Memory B cell (primary cell): Measurements from ENCODE around the gene TMA7.

Source experiments
- ATAC-seq: fragments of 150-1000 bp; cut with Tn5 transposase; 2 replicates; pipeline ENCODE4 v1.10.0; 2021; ENCODE audit warnings: low read depth, mild to moderate bottlenecking, moderate library complexity
- DNase-seq, 2 donors: peaks; one replicate each; pipeline ENCODE4 v3.0.0; 2022; ENCODE audit warnings: low spot score in 2 of 2
- H3K27ac Mint-ChIP-seq: one replicate; pipeline ENCODE4 v1.8.0; 2022; ENCODE audit warnings: mild to moderate bottlenecking, moderate library complexity, mixed read lengths
- H3K27me3 Mint-ChIP-seq: one replicate; pipeline ENCODE4 v1.8.0; 2022; ENCODE audit warnings: mixed read lengths
- H3K36me3 Mint-ChIP-seq: one replicate; pipeline ENCODE4 v1.8.0; 2022; ENCODE audit warnings: mild to moderate bottlenecking, mixed read lengths
- H3K4me1 Mint-ChIP-seq: one replicate; pipeline ENCODE4 v1.8.0; 2022; ENCODE audit warnings: mixed read lengths
- H3K4me3 Mint-ChIP-seq: one replicate; pipeline ENCODE4 v1.8.0; 2022; ENCODE audit warnings: mild to moderate bottlenecking, moderate library complexity, mixed read lengths
- H3K9me3 Mint-ChIP-seq: one replicate; pipeline ENCODE4 v1.8.0; 2022; ENCODE audit warnings: mixed read lengths

Gene TMA7

GRCh38 chr3:48413086-48413485 lies 27.0 kb upstream of the TMA7 start:
- Mint-ChIP-seq H3K27ac (no peak overlapping the region), H3K4me1 (no peaks in the 10 kb centered on the region), H3K9me3 (no peaks in the 10 kb centered on the region), H3K4me3 (no peak overlapping the region), H3K27me3 (peaks cover 2% of the 10 kb centered on the region), H3K36me3 (no peaks in the 10 kb centered on the region)
- DNase-seq (no peak), ATAC-seq (no peak)

DNA sequence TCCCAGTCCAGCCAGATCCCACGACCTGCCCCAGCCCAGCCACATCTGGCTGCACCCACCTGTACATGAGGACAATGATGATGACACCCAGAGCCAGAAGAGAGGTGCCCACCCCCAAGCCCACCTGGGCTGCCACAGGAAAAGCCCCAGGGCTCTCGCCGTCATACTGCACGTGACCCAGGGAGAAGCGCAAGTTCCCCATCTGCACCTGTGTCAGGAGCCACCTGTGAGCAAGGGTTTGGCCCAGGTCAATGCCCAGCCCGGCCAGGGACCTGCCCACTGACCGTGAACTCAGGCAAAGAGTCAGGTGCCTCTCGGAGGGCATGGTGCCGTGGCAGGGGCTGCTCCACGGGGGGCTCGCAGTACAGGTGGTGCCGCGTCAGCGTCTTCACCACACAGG lies 26.4 kb upstream of the TMA7 start:
- no peak overlapping the region for H3K27ac Mint-ChIP-seq
- H3K27me3 Mint-ChIP-seq: peaks cover 2% of the 10 kb centered on the region
- H3K4me3 Mint-ChIP-seq: no peak overlapping the region
- no peaks in the 10 kb centered on the region for H3K9me3 Mint-ChIP-seq
- ATAC-seq (peak; percentile 57), DNase-seq (no peak)
- H3K36me3 Mint-ChIP-seq: no peaks in the 10 kb centered on the region
- no peaks in the 10 kb centered on the region for H3K4me1 Mint-ChIP-seq

GRCh38 chr3:48414376-48415250 lies 25.4 kb upstream of the TMA7 start:
- DNase-seq (no peak), ATAC-seq (no peak)
- no peaks in the 10 kb centered on the region for H3K9me3 Mint-ChIP-seq
- peaks cover 2% of the 10 kb centered on the region for H3K27me3 Mint-ChIP-seq
- H3K36me3 Mint-ChIP-seq: no peaks in the 10 kb centered on the region
- no peaks in the 10 kb centered on the region for H3K4me1 Mint-ChIP-seq
- no peak overlapping the region for H3K4me3 Mint-ChIP-seq
- no peak overlapping the region for H3K27ac Mint-ChIP-seq

DNA sequence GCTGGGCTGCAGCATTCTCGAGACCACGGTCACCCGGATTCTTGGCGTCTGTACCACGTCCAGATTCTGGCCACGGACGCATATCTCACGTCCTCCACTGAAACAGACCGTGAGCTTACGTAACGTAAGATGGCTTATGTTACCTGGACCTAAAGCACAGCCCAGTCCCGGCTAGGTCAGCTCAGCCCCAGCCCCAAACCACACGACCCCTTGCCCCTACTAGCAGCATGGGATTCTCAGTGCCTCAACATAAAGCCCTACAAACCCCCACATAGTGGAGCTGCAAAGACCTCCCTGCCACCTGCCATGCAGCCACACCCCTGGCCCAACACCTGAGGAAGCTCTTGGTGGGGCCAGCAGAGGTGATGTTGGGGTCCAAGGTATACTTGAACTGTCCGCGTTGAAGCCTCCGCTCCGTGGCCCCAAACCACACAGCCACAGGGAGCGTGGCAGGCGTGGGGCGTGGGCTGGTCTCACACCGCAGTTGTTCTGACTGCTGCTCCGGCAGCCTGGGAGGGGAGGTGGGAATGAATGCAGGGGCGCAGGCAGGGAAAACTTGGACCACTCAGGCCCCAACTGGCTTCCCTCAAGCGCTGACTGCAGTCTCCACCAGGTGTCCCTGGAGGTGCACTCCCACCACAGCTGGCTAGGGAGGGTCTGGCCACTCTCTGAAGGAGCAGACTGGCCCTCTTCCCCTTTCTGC lies 24.7 kb upstream of the TMA7 start:
- Mint-ChIP-seq H3K27me3 (peaks cover 2% of the 10 kb centered on the region), H3K4me1 (no peaks in the 10 kb centered on the region), H3K36me3 (no peaks in the 10 kb centered on the region), H3K4me3 (no peak overlapping the region), H3K27ac (no peak overlapping the region), H3K9me3 (no peaks in the 10 kb centered on the region)
- ATAC-seq: no peak
- no peak for DNase-seq

- H3K4me3 Mint-ChIP-seq: no peak overlapping the region
- no peaks in the 10 kb centered on the region for H3K4me1 Mint-ChIP-seq
- H3K36me3 Mint-ChIP-seq: no peaks in the 10 kb centered on the region
- no peak for DNase-seq
- no peak for ATAC-seq
- H3K9me3 Mint-ChIP-seq: no peaks in the 10 kb centered on the region
- no peak overlapping the region for H3K27ac Mint-ChIP-seq
- H3K27me3 Mint-ChIP-seq: peaks cover 2% of the 10 kb centered on the region
Measured at GRCh38 chr3:48416091-48416505, 24.0 kb upstream of the TMA7 start.

DNA sequence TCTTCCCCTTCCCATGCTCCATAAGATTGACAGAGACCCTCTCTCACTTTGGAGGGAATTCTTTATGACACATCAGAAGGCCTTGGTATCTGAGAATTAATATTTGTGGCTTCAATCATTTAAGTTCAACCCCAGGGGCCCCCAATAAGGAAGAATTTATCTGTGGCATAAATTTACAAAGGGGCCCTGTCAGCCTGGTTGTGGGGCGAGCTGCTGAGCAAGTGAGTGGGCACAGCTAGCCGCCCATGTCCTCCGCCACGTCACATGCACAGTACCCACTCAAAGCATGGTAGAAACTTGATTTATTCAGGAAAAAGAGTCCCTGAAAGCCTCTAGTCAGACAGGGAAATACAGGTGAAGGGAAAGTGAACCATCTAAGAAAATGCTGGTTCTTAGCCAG lies 23.5 kb upstream of the TMA7 start:
- no peak for DNase-seq
- no peak for ATAC-seq
- peaks cover 2% of the 10 kb centered on the region for H3K27me3 Mint-ChIP-seq
- no peak overlapping the region for H3K4me3 Mint-ChIP-seq
- H3K4me1 Mint-ChIP-seq: no peaks in the 10 kb centered on the region
- H3K36me3 Mint-ChIP-seq: no peaks in the 10 kb centered on the region
- no peak overlapping the region for H3K27ac Mint-ChIP-seq
- no peaks in the 10 kb centered on the region for H3K9me3 Mint-ChIP-seq

DNA sequence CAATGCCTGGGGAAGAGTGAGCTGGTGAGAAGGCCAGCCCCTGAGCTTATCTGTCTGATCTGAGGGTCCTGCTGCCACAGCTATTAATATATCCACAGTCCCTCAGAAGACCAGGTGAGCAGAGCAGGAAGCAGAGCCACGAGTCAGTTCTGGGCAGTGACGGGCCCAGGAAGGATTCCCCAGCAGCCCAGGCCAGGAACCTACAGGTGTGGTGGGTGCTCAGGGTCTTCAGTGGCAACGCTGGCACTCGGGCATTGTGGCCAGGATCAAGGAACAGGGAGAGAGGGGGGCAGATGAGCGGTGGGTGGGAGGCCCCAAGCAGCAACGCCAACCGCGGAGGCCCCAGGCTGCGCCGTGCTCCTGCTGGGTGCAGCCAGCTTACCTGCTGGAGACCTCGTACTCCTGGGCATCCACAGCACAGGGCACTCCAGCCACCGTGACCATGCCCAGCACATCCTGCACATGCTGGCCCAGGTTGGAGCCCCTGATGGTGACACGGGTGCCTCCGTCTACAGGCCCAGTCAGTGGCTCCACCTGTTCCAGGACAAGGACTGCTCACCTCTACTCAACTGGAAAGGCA lies 22.4 kb upstream of the TMA7 start:
- Mint-ChIP-seq H3K27ac (no peak overlapping the region), H3K9me3 (no peaks in the 10 kb centered on the region), H3K4me1 (no peaks in the 10 kb centered on the region), H3K4me3 (no peak overlapping the region), H3K36me3 (no peaks in the 10 kb centered on the region), H3K27me3 (peaks cover 2% of the 10 kb centered on the region)
- no peak for ATAC-seq
- no peak for DNase-seq

DNA sequence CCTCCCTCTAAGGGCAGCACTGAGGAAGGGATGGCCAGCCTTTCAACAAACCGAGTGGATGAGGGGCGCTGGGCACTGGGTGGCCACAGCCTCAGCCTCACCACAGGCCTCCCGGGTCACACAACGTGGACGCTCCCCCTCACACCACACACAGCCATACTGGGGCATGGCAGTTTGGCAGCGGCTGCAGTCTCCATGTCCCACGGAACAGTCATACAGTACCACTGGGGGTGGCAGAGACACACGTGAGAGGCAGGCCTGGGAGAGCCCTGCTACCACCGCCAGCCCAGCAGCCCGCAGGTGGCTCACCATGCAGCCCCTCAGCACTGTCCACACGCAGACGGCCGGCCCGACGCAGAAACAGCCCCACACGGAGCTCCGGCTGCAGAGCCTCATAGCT lies 21.9 kb upstream of the TMA7 start:
- no peak overlapping the region for H3K4me3 Mint-ChIP-seq
- no peak for DNase-seq
- H3K27ac Mint-ChIP-seq: no peak overlapping the region
- H3K36me3 Mint-ChIP-seq: no peaks in the 10 kb centered on the region
- peaks cover 4% of the 10 kb centered on the region for H3K27me3 Mint-ChIP-seq
- no peak for ATAC-seq
- H3K4me1 Mint-ChIP-seq: peaks cover 3% of the 10 kb centered on the region
- H3K9me3 Mint-ChIP-seq: no peaks in the 10 kb centered on the region

GRCh38 chr3:48418651-48419050 lies 21.4 kb upstream of the TMA7 start:
- Mint-ChIP-seq H3K27me3 (peaks cover 5% of the 10 kb centered on the region), H3K9me3 (no peaks in the 10 kb centered on the region), H3K4me3 (no peak overlapping the region), H3K4me1 (peaks cover 3% of the 10 kb centered on the region), H3K36me3 (no peaks in the 10 kb centered on the region), H3K27ac (no peak overlapping the region)
- no peak for ATAC-seq
- DNase-seq: no peak

GRCh38 chr3:48419149-48419548 lies 20.9 kb upstream of the TMA7 start:
- Mint-ChIP-seq H3K27ac (no peak overlapping the region), H3K4me3 (no peak overlapping the region), H3K4me1 (peaks cover 3% of the 10 kb centered on the region), H3K27me3 (peaks cover 4% of the 10 kb centered on the region), H3K36me3 (no peaks in the 10 kb centered on the region), H3K9me3 (no peaks in the 10 kb centered on the region)
- ATAC-seq (no peak), DNase-seq (no peak)

GRCh38 chr3:48419597-48419996 lies 20.5 kb upstream of the TMA7 start:
- H3K27ac Mint-ChIP-seq: no peak overlapping the region
- ATAC-seq (no peak), DNase-seq (no peak)
- H3K9me3 Mint-ChIP-seq: no peaks in the 10 kb centered on the region
- H3K4me3 Mint-ChIP-seq: no peak overlapping the region
- no peaks in the 10 kb centered on the region for H3K36me3 Mint-ChIP-seq
- H3K4me1 Mint-ChIP-seq: peaks cover 3% of the 10 kb centered on the region
- peaks cover 3% of the 10 kb centered on the region for H3K27me3 Mint-ChIP-seq

- Mint-ChIP-seq H3K27ac (no peak overlapping the region), H3K9me3 (no peaks in the 10 kb centered on the region), H3K4me1 (peaks cover 3% of the 10 kb centered on the region), H3K4me3 (no peak overlapping the region), H3K36me3 (no peaks in the 10 kb centered on the region), H3K27me3 (peaks cover 6% of the 10 kb centered on the region)
- ATAC-seq (no peak), DNase-seq (no peak)
Measured at GRCh38 chr3:48420561-48420960, 19.5 kb upstream of the TMA7 start.

GRCh38 chr3:48422272-48422671 lies 17.8 kb upstream of the TMA7 start:
- Mint-ChIP-seq H3K4me1 (peaks cover 3% of the 10 kb centered on the region), H3K4me3 (no peak overlapping the region), H3K36me3 (no peaks in the 10 kb centered on the region), H3K27ac (no peak overlapping the region), H3K9me3 (no peaks in the 10 kb centered on the region), H3K27me3 (peaks cover 9% of the 10 kb centered on the region)
- DNase-seq (no peak), ATAC-seq (peak; percentile 22)

DNA sequence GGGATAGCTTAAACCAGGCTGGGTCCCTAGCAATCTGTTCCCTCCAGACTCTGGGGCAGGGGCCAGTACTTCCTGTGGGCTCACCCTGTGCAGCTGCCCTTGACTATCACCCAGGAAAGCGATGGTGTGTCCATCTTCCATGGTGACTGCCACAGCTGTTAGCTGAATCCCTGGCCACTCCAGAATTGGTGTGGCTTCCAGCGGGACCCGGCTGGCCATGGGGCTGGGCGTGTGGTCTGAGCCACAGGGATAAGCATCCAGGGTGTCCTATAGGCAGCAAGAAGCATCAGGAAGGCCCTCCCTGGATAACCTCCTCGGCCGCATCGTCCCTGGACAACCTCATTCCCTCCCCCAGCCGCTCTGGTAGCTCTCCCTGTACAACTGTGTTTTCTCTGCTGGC lies 17.4 kb upstream of the TMA7 start:
- DNase-seq (no peak), ATAC-seq (no peak)
- peaks cover 3% of the 10 kb centered on the region for H3K4me1 Mint-ChIP-seq
- no peaks in the 10 kb centered on the region for H3K36me3 Mint-ChIP-seq
- H3K4me3 Mint-ChIP-seq: no peak overlapping the region
- no peaks in the 10 kb centered on the region for H3K9me3 Mint-ChIP-seq
- peaks cover 12% of the 10 kb centered on the region for H3K27me3 Mint-ChIP-seq
- H3K27ac Mint-ChIP-seq: no peak overlapping the region
